Measurements from ENCODE around the gene WDFY4. TPM values are rescaled to one million over a fixed set of nuclear protein-coding genes. Genes with fewer than 3 reads are reported as not detected.

WDFY4 gene
- total and polyA plus RNA-seq, 4 donors: 0.57 to 7.1 (median 2.0) TPM

- no peak for DNase-seq (ENCODE audit: low spot score)
- Histone ChIP-seq H3K4me3 (ENCODE audit: low read depth in 1 of 3, low read length in 3 of 3) (no peak overlapping the region), H3K4me1 (ENCODE audit: control insufficient read depth in 4 of 4, insufficient read depth in 4 of 4, low read length in 3 of 4) (no peaks in the 10 kb centered on the region), H3K27ac (ENCODE audit: low read depth in 1 of 2, low read length in 2 of 2) (no peak overlapping the region), H3K9me3 (ENCODE audit: control insufficient read depth in 4 of 4, low read length in 3 of 4) (no peaks in the 10 kb centered on the region), H3K27me3 (ENCODE audit: control insufficient read depth in 4 of 4, insufficient read depth in 4 of 4, low read length in 3 of 4) (no peaks in the 10 kb centered on the region), H3K9ac (ENCODE audit: low read depth in 1 of 2, low read length in 2 of 2) (no peak overlapping the region), H3K36me3 (ENCODE audit: control insufficient read depth in 4 of 4, insufficient read depth in 3 of 4, low read depth in 1 of 4, low read length in 3 of 4) (no peaks in the 10 kb centered on the region)
- WGBS: 52% methylated on average over 11 of the region's 11 CpGs
- TF ChIP-seq REST (IDR thresholded peaks at IDR 0.05): no peak
- TF ChIP-seq FOXA2 (IDR thresholded peaks at IDR 0.05): no peak
- TF ChIP-seq, protein P1, sequence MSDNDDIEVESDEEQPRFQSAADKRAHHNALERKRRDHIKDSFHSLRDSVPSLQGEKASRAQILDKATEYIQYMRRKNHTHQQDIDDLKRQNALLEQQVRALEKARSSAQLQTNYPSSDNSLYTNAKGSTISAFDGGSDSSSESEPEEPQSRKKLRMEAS (IDR thresholded peaks at IDR 0.05): no peak
- no peak for TF ChIP-seq SP1 (IDR thresholded peaks at IDR 0.05)
- TF ChIP-seq NR2F2 (IDR thresholded peaks at IDR 0.05): no peak
Observed at GRCh38 chr10:48880016-48880705, 195.5 kb downstream of the WDFY4 start.

GRCh38 chr10:48881937-48882336 is 197.3 kb downstream of the WDFY4 start:
- no peak for DNase-seq (ENCODE audit: low spot score)
- Histone ChIP-seq H3K27me3 (ENCODE audit: control insufficient read depth in 4 of 4, insufficient read depth in 4 of 4, low read length in 3 of 4) (no peaks in the 10 kb centered on the region), H3K9me3 (ENCODE audit: control insufficient read depth in 4 of 4, low read length in 3 of 4) (no peaks in the 10 kb centered on the region), H3K4me1 (ENCODE audit: control insufficient read depth in 4 of 4, insufficient read depth in 4 of 4, low read length in 3 of 4) (no peaks in the 10 kb centered on the region), H3K4me3 (ENCODE audit: low read depth in 1 of 3, low read length in 3 of 3) (no peak overlapping the region), H3K27ac (ENCODE audit: low read depth in 1 of 2, low read length in 2 of 2) (no peak overlapping the region), H3K9ac (ENCODE audit: low read depth in 1 of 2, low read length in 2 of 2) (no peak overlapping the region), H3K36me3 (ENCODE audit: control insufficient read depth in 4 of 4, insufficient read depth in 3 of 4, low read depth in 1 of 4, low read length in 3 of 4) (no peaks in the 10 kb centered on the region)
- no peak for TF ChIP-seq CTCF (IDR thresholded peaks at IDR 0.05; ENCODE audit: low read depth, low read length, missing input control)
- TF ChIP-seq ATF3 (IDR thresholded peaks at IDR 0.05): no peak
- TF ChIP-seq REST (IDR thresholded peaks at IDR 0.05): no peak
- 87% methylated on average over 1 of the region's 1 CpG for WGBS

Data from liver (tissue), 9 donors.